K562 (cell line): ENCODE results near the gene USP5.
"Not testable (repeated sequence)": the region's sequence is repeated elsewhere in the genome, so short reads cannot be mapped to it uniquely, and the experiment has no call there.

Experiments
- HMGXB4 ChIP-seq: sonication (generic); formaldehyde crosslinking; IDR thresholded peaks from 2 replicates; pipeline ENCODE4 v1.8.1; 2023; ENCODE audit warnings: mild to moderate bottlenecking, missing genetic modification reagents
- POLR2AphosphoS5 ChIP-seq: IDR thresholded peaks from 2 replicates; pipeline ENCODE4 v1.6.1; 2011; ENCODE audit warnings: mild to moderate bottlenecking, low read depth, low read length, moderate library complexity; ENCODE audit not compliant: control insufficient read depth, insufficient read depth

DNA sequence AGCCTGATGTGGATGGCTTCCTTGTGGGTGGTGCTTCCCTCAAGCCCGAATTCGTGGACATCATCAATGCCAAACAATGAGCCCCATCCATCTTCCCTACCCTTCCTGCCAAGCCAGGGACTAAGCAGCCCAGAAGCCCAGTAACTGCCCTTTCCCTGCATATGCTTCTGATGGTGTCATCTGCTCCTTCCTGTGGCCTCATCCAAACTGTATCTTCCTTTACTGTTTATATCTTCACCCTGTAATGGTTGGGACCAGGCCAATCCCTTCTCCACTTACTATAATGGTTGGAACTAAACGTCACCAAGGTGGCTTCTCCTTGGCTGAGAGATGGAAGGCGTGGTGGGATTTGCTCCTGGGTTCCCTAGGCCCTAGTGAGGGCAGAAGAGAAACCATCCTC lies 18.4 kb downstream of the USP5 start:
- TF ChIP-seq POLR2AphosphoS5; HMGXB4 (CRISPR knock-in tag): not testable (repeated sequence)
